ENCODE measurements around the gene ARL15.

ARL15 gene

GRCh38 chr5:54195701-54196100, 114.7 kb downstream of the ARL15 start:
- DNase-seq: no peak

GRCh38 chr5:54194318-54194717, 116.1 kb downstream of the ARL15 start:
- DNase-seq: no peak

- no peak for DNase-seq
Observed at GRCh38 chr5:54187694-54188093, 122.7 kb downstream of the ARL15 start.

GRCh38 chr5:54186912-54187445, 123.4 kb downstream of the ARL15 start:
- DNase-seq: no peak

GRCh38 chr5:54186108-54186507, 124.3 kb downstream of the ARL15 start:
- DNase-seq: no peak

GRCh38 chr5:54184806-54185205, 125.6 kb downstream of the ARL15 start:
- DNase-seq: no peak

GRCh38 chr5:54180630-54181031, 129.7 kb downstream of the ARL15 start:
- no peak for DNase-seq

GRCh38 chr5:54178991-54179390, 131.4 kb downstream of the ARL15 start:
- no peak for DNase-seq

- no peak for DNase-seq
Observed at GRCh38 chr5:54178207-54178606, 132.2 kb downstream of the ARL15 start.

- no peak for DNase-seq
Observed at GRCh38 chr5:54177058-54177457, 133.3 kb downstream of the ARL15 start.

GRCh38 chr5:54176066-54176830, 134.1 kb downstream of the ARL15 start:
- no peak for DNase-seq

- DNase-seq: no peak
Observed at GRCh38 chr5:54173251-54173650, 137.1 kb downstream of the ARL15 start.

- no peak for DNase-seq
Observed at GRCh38 chr5:54171645-54172384, 138.6 kb downstream of the ARL15 start.

- DNase-seq: no peak
Observed at GRCh38 chr5:54165687-54166086, 144.7 kb downstream of the ARL15 start.

GRCh38 chr5:54162184-54162583, 148.2 kb downstream of the ARL15 start:
- no peak for DNase-seq

GRCh38 chr5:54160329-54160728, 150.0 kb downstream of the ARL15 start:
- DNase-seq: no peak

- DNase-seq: no peak
Observed at GRCh38 chr5:54159893-54160195, 150.5 kb downstream of the ARL15 start.

- DNase-seq: no peak
Observed at GRCh38 chr5:54159153-54159892, 151.1 kb downstream of the ARL15 start.

- DNase-seq: no peak
Observed at GRCh38 chr5:54156577-54156976, 153.8 kb downstream of the ARL15 start.

GRCh38 chr5:54150841-54151240, 159.5 kb downstream of the ARL15 start:
- no peak for DNase-seq

- no peak for DNase-seq
Observed at GRCh38 chr5:54148858-54149257, 161.5 kb downstream of the ARL15 start.

- no peak for DNase-seq
Observed at GRCh38 chr5:54148067-54148845, 162.1 kb downstream of the ARL15 start.

GRCh38 chr5:54146916-54147315, 163.5 kb downstream of the ARL15 start:
- no peak for DNase-seq
